Kidney glomerular epithelial cell (primary cell): ENCODE results near the gene MYO18A.
"Not testable (repeated sequence)": the region's sequence is repeated elsewhere in the genome, so short reads cannot be mapped to it uniquely, and the experiment has no call there.

ENCODE experiments used
- DNase-seq: peaks from one replicate; lab custom pipeline; 2025; lab: John Stamatoyannopoulos, UW

The MYO18A gene

GRCh38 chr17:29194669-29195068 lies 14.5 kb upstream of the MYO18A start:
- no peak for DNase-seq

- DNase-seq = no peak
These were observed 12.9 kb upstream of the MYO18A start for GRCh38 chr17:29193146-29193545.

GRCh38 chr17:29190592-29191207 lies 10.5 kb upstream of the MYO18A start:
- no peak for DNase-seq

GRCh38 chr17:29190039-29190438 lies 9.8 kb upstream of the MYO18A start:
- DNase-seq = no peak

GRCh38 chr17:29189355-29189754 lies 9.2 kb upstream of the MYO18A start:
- no peak for DNase-seq

- DNase-seq = no peak
These were observed 1.0 kb upstream of the MYO18A start for GRCh38 chr17:29181226-29181625.

GRCh38 chr17:29180788-29181160 lies 576 bp upstream of the MYO18A start:
- no peak for DNase-seq

- peak; percentile 61 for DNase-seq
These were observed 765 bp downstream of the MYO18A start for GRCh38 chr17:29179232-29180033.

GRCh38 chr17:29178750-29179231 lies 1.4 kb downstream of the MYO18A start:
- no peak for DNase-seq

GRCh38 chr17:29177871-29178749 lies 2.1 kb downstream of the MYO18A start:
- no peak for DNase-seq

- DNase-seq = no peak
These were observed 2.7 kb downstream of the MYO18A start for GRCh38 chr17:29177541-29177870.

- no peak for DNase-seq
These were observed 3.4 kb downstream of the MYO18A start for GRCh38 chr17:29176558-29177351.

GRCh38 chr17:29175349-29175748 lies 4.8 kb downstream of the MYO18A start:
- no peak for DNase-seq

GRCh38 chr17:29172589-29172988 lies 7.6 kb downstream of the MYO18A start:
- no peak for DNase-seq

- no peak for DNase-seq
These were observed 9.5 kb downstream of the MYO18A start for GRCh38 chr17:29170682-29171081.

- DNase-seq = no peak
These were observed 10.2 kb downstream of the MYO18A start for GRCh38 chr17:29169806-29170591.

GRCh38 chr17:29168759-29169126 lies 11.5 kb downstream of the MYO18A start:
- not testable (repeated sequence) for DNase-seq

GRCh38 chr17:29168079-29168758 lies 12.0 kb downstream of the MYO18A start:
- DNase-seq = no peak

- no peak for DNase-seq
These were observed 12.7 kb downstream of the MYO18A start for GRCh38 chr17:29167393-29168078.

GRCh38 chr17:29166507-29166887 lies 13.7 kb downstream of the MYO18A start:
- no peak for DNase-seq
